Inferior parietal cortex (tissue), 1 donor: ENCODE measurements around the gene ZNF169.
"Not testable (repeated sequence)": the region's sequence is repeated elsewhere in the genome, so short reads cannot be mapped to it uniquely, and the experiment has no call there.

ENCODE experiments used
- DNase-seq: peaks from one replicate; pipeline ENCODE4 v3.0.0-alpha.2; 2016; ENCODE audit errors: extremely low spot score

Gene ZNF169

GRCh38 chr9:94259077-94259862, at the start of gene ZNF169:
ZNF169 (plus strand) TSS chr9:94259298; CDS start chr9:94278813, 19,515 bp downstream.
- DNase-seq: peak; percentile 86

- no peak for DNase-seq
Observed at GRCh38 chr9:94210616-94211603, 48.2 kb upstream of the ZNF169 start.

GRCh38 chr9:94212091-94212490, 47.0 kb upstream of the ZNF169 start:
- no peak for DNase-seq

GRCh38 chr9:94212531-94212930, 46.6 kb upstream of the ZNF169 start:
- no peak for DNase-seq

- DNase-seq: peak; percentile 92
Observed at GRCh38 chr9:94213511-94214124, 45.5 kb upstream of the ZNF169 start.

GRCh38 chr9:94222870-94223269, 36.2 kb upstream of the ZNF169 start:
- DNase-seq: no peak

- DNase-seq: not testable (repeated sequence)
Observed at GRCh38 chr9:94225413-94225812, 33.7 kb upstream of the ZNF169 start.

- DNase-seq: no peak
Observed at GRCh38 chr9:94228616-94229015, 30.5 kb upstream of the ZNF169 start.

GRCh38 chr9:94232428-94232827, 26.7 kb upstream of the ZNF169 start:
- DNase-seq: no peak

- DNase-seq: not testable (repeated sequence)
Observed at GRCh38 chr9:94241098-94241497, 18.0 kb upstream of the ZNF169 start.

- no peak for DNase-seq
Observed at GRCh38 chr9:94245651-94246050, 13.4 kb upstream of the ZNF169 start.

GRCh38 chr9:94250456-94250855, 8.6 kb upstream of the ZNF169 start:
- DNase-seq: no peak

- DNase-seq: no peak
Observed at GRCh38 chr9:94256007-94256406, 3.1 kb upstream of the ZNF169 start.

GRCh38 chr9:94265626-94266402, 6.7 kb downstream of the ZNF169 start:
- DNase-seq: not testable (repeated sequence)

- no peak for DNase-seq
Observed at GRCh38 chr9:94269264-94269663, 10.2 kb downstream of the ZNF169 start.

GRCh38 chr9:94270009-94270408, 10.9 kb downstream of the ZNF169 start:
- DNase-seq: no peak

GRCh38 chr9:94277029-94277428, 17.9 kb downstream of the ZNF169 start:
- not testable (repeated sequence) for DNase-seq

- no peak for DNase-seq
Observed at GRCh38 chr9:94277885-94278536, 18.9 kb downstream of the ZNF169 start.

- no peak for DNase-seq
Observed at GRCh38 chr9:94280409-94280989, 21.4 kb downstream of the ZNF169 start.

GRCh38 chr9:94281101-94281500, 22.0 kb downstream of the ZNF169 start:
- DNase-seq: no peak
